Epithelial cell of proximal tubule (primary cell): Measurements from ENCODE around the gene HIRA. TPM values are rescaled to one million over a fixed set of nuclear protein-coding genes. Genes with fewer than 3 reads are reported as not detected.
"Not testable (repeated sequence)": the region's sequence is repeated elsewhere in the genome, so short reads cannot be mapped to it uniquely, and the experiment has no call there.

Experiments used
- DNase-seq: peaks from one replicate; pipeline ENCODE4 v3.0.0-alpha.2; 2011; ENCODE audit warnings: low read depth
- H3K4me3 ChIP-seq: 2 replicates; pipeline ENCODE4 v1.5.1; 2011; ENCODE audit warnings: low read depth, mild to moderate bottlenecking, low read length
- CTCF ChIP-seq: conservative IDR thresholded peaks from 2 replicates; pipeline ENCODE4 v1.5.1; 2012; ENCODE audit warnings: low read depth, mild to moderate bottlenecking, low read length
- total RNA-seq: library from RNA; depleted of rRNA; stranded (reverse); fragments of >200 nt; gene quantifications from 2 replicates; pipeline ENCODE4 v1.2.3, GENCODE V29; 2015

Gene HIRA
- total RNA-seq, 1 donor from 2014 or later: 13.3 TPM

GRCh38 chr22:19329454-19329853 lies 102.1 kb downstream of the HIRA start:
- no peak for DNase-seq
- TF ChIP-seq CTCF: no peak
- no peak overlapping the region for H3K4me3 ChIP-seq

- peak; percentile 53 for DNase-seq
- no peak overlapping the region for H3K4me3 ChIP-seq
- no peak for TF ChIP-seq CTCF
Observed at GRCh38 chr22:19325296-19325948, 106.1 kb downstream of the HIRA start.

- not testable (repeated sequence) for DNase-seq, H3K4me3 ChIP-seq
Observed at GRCh38 chr22:19323420-19323819, 108.1 kb downstream of the HIRA start.

- TF ChIP-seq CTCF: no peak
- H3K4me3 ChIP-seq: no peak overlapping the region
- no peak for DNase-seq
Observed at GRCh38 chr22:19321757-19322156, 109.8 kb downstream of the HIRA start.

GRCh38 chr22:19320136-19320535 lies 111.4 kb downstream of the HIRA start:
- H3K4me3 ChIP-seq, DNase-seq: not testable (repeated sequence)

GRCh38 chr22:19319281-19319680 lies 112.3 kb downstream of the HIRA start:
- no peak overlapping the region for H3K4me3 ChIP-seq
- DNase-seq: no peak
- TF ChIP-seq CTCF: no peak

GRCh38 chr22:19317865-19318264 lies 113.7 kb downstream of the HIRA start:
- TF ChIP-seq CTCF: no peak
- DNase-seq: no peak

GRCh38 chr22:19307872-19308271 lies 123.7 kb downstream of the HIRA start:
- TF ChIP-seq CTCF: no peak
- H3K4me3 ChIP-seq: no peak overlapping the region
- no peak for DNase-seq

More at GRCh38 chr22:19317865-19318264, 113.7 kb downstream of the HIRA start:
- no peak overlapping the region for H3K4me3 ChIP-seq

- not testable (repeated sequence) for DNase-seq, H3K4me3 ChIP-seq
Observed at GRCh38 chr22:19306535-19306934, 125.0 kb downstream of the HIRA start.
